ENCODE results near the gene ZNHIT1. TPM values are rescaled to one million over a fixed set of nuclear protein-coding genes. Genes with fewer than 3 reads are reported as not detected.

The ZNHIT1 gene
- total and polyA plus RNA-seq, 2 donors (not counting 3 experiments of a cell fraction or from before 2014, with no cell fraction given) = 74.1 to 89.9 TPM

DNA sequence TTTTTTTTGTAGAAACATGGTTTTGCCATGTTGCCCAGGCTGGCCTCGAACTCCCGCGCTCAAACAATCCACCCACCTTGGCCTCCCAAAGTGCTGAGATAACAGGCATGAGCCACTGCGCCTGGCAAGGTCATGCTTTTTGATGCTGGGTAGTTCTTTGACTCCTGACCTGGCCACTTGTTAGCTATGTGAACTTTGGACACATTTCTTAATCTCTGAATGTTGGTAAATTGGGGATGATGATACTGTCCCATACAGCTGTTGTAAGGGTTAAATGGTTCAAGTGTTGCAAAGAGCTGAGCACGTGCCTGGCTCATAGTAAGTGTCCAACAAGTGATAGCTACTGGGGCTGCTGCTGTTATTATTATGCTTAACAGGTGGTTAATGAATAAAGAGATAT is 2.3 kb downstream of the ZNHIT1 start:
- no peaks in the 10 kb centered on the region for H3K27me3 ChIP-seq (ENCODE audit: control insufficient read depth in 2 of 2, insufficient read depth in 2 of 2, low read length in 2 of 2)
- H3K36me3 ChIP-seq (ENCODE audit: control insufficient read depth in 2 of 2, extremely low read depth in 1 of 2, insufficient read depth in 2 of 2, low read length in 2 of 2) = peaks cover 4 to 10% of the 10 kb centered on the region in 2 experiments
- H3K9ac ChIP-seq (replicated peaks; ENCODE audit: extremely low read depth, insufficient read depth, low read length) = no peak overlapping the region
- dilution Hi-C loops (cut with MboI; ENCODE audit: extremely low pct_ligation_motif_present, low sequenced_read_pairs) (no loop called here), intact Hi-C loops (cut with micrococcal nuclease) (no loop called here)
- CTCF ChIA-PET = interaction anchor here (0.6 to 1.3 kb wide), 2 partner anchors 63 to 1043 kb away, joined by 4 to 5 read pairs; no protein-coding TSS in a partner anchor
- no peak overlapping the region for H3K4me2 ChIP-seq (ENCODE audit: insufficient read depth, low read length)
- FAIRE-seq (no peak), DNase-seq (ENCODE audit: low read depth, low spot score) (no peak)
- no peaks in the 10 kb centered on the region for H3K9me3 ChIP-seq (replicated peaks; ENCODE audit: control insufficient read depth, insufficient read depth, low read length)
- H4K20me1 ChIP-seq (replicated peaks; ENCODE audit: control insufficient read depth, extremely low read depth, insufficient read depth, low read length) = no peaks in the 10 kb centered on the region
- H3K4me3 ChIP-seq (replicated peaks in 1 of 3; ENCODE audit: insufficient read depth in 1 of 3, low read depth in 1 of 3, low read length in 3 of 3) = no peak overlapping the region
- no peak overlapping the region for H2AFZ ChIP-seq (ENCODE audit: low read depth, low read length)
- H3K4me1 ChIP-seq (ENCODE audit: control insufficient read depth, extremely low read depth, insufficient read depth, low read length) = peaks cover 13% of the 10 kb centered on the region
- H3K9me1 ChIP-seq (replicated peaks; ENCODE audit: control insufficient read depth, extremely low read depth, insufficient read depth, low read length) = no peaks in the 10 kb centered on the region
- peaks cover 49% of the 10 kb centered on the region for H3K79me2 ChIP-seq (ENCODE audit: control insufficient read depth, insufficient read depth, low read length)
- POLR2A ChIA-PET = no interaction called here
- H3K27ac ChIP-seq (ENCODE audit: insufficient read depth, low read depth, low read length) = no peak overlapping the region
- TF ChIP-seq JUN (IDR thresholded peaks at IDR 0.05; ENCODE audit: borderline replicate concordance, insufficient read depth, insufficient read length, low read depth) (no peak), GATA2 (IDR thresholded peaks at IDR 0.05; ENCODE audit: insufficient read depth, insufficient read length, low read depth, low read length) (no peak), MYC (IDR thresholded peaks at IDR 0.05; ENCODE audit: low read depth, low read length) (no peak), POLR2AphosphoS5 (IDR thresholded peaks at IDR 0.05; ENCODE audit: insufficient read depth, low read depth, low read length) (no peak), POLR2A (IDR thresholded peaks at IDR 0.05; ENCODE audit: low read depth, low read length) (no peak), EZH2 (IDR thresholded peaks at IDR 0.05; ENCODE audit: borderline replicate concordance, low read depth, low read length, severe bottlenecking) (no peak), FOS (IDR thresholded peaks at IDR 0.05; ENCODE audit: borderline replicate concordance, insufficient read depth, low read length) (no peak)
- TF ChIP-seq, protein P1, sequence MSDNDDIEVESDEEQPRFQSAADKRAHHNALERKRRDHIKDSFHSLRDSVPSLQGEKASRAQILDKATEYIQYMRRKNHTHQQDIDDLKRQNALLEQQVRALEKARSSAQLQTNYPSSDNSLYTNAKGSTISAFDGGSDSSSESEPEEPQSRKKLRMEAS (IDR thresholded peaks at IDR 0.05; ENCODE audit: insufficient read depth, insufficient read length) = no peak
- TF ChIP-seq, protein P2, sequence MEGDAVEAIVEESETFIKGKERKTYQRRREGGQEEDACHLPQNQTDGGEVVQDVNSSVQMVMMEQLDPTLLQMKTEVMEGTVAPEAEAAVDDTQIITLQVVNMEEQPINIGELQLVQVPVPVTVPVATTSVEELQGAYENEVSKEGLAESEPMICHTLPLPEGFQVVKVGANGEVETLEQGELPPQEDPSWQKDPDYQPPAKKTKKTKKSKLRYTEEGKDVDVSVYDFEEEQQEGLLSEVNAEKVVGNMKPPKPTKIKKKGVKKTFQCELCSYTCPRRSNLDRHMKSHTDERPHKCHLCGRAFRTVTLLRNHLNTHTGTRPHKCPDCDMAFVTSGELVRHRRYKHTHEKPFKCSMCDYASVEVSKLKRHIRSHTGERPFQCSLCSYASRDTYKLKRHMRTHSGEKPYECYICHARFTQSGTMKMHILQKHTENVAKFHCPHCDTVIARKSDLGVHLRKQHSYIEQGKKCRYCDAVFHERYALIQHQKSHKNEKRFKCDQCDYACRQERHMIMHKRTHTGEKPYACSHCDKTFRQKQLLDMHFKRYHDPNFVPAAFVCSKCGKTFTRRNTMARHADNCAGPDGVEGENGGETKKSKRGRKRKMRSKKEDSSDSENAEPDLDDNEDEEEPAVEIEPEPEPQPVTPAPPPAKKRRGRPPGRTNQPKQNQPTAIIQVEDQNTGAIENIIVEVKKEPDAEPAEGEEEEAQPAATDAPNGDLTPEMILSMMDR (IDR thresholded peaks at IDR 0.05; ENCODE audit: extremely low read depth in 1 of 2, insufficient read depth in 1 of 2, low read depth in 1 of 2, low read length in 2 of 2) = no peak
- BruUV-seq (replicated peaks) = no TSS peak
